Measurements from ENCODE around the gene SLC35B2.

- TF ChIP-seq, protein P1, sequence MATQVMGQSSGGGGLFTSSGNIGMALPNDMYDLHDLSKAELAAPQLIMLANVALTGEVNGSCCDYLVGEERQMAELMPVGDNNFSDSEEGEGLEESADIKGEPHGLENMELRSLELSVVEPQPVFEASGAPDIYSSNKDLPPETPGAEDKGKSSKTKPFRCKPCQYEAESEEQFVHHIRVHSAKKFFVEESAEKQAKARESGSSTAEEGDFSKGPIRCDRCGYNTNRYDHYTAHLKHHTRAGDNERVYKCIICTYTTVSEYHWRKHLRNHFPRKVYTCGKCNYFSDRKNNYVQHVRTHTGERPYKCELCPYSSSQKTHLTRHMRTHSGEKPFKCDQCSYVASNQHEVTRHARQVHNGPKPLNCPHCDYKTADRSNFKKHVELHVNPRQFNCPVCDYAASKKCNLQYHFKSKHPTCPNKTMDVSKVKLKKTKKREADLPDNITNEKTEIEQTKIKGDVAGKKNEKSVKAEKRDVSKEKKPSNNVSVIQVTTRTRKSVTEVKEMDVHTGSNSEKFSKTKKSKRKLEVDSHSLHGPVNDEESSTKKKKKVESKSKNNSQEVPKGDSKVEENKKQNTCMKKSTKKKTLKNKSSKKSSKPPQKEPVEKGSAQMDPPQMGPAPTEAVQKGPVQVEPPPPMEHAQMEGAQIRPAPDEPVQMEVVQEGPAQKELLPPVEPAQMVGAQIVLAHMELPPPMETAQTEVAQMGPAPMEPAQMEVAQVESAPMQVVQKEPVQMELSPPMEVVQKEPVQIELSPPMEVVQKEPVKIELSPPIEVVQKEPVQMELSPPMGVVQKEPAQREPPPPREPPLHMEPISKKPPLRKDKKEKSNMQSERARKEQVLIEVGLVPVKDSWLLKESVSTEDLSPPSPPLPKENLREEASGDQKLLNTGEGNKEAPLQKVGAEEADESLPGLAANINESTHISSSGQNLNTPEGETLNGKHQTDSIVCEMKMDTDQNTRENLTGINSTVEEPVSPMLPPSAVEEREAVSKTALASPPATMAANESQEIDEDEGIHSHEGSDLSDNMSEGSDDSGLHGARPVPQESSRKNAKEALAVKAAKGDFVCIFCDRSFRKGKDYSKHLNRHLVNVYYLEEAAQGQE (IDR thresholded peaks at IDR 0.05; ENCODE audit: insufficient read depth in 1 of 2, low read depth in 2 of 2, low read length in 2 of 2), result peak; percentile 46 to 80; a peak in 3 of 4 replicates
- peak; percentile 93; the same call in 1 of the 2 replicates for TF ChIP-seq SIN3A (IDR thresholded peaks at IDR 0.05; ENCODE audit: borderline replicate concordance, insufficient read depth, low read length)
Observed at GRCh38 chr6:44246663-44247337, 10.5 kb downstream of the SLC35B2 start, which contains the start of gene HSP90AB1.

All from PFSK-1 (cell line).